NCI-H2196 treated with DMSO at 0.1 percent for 48 hours (cell line): ENCODE data around the gene SCUBE1.
A peak's percentile ranks its signal among the peaks of the same experiment; 100 is the strongest.

Experiments
- DNase-seq: peaks from one replicate; lab custom pipeline; 2025; ENCODE audit not compliant: unreplicated experiment; lab: John Stamatoyannopoulos, UW

The SCUBE1 gene

GRCh38 chr22:43329061-43329460 lies 14.1 kb downstream of the SCUBE1 start:
- DNase-seq = no peak

- DNase-seq = no peak
These were observed 16.1 kb downstream of the SCUBE1 start for GRCh38 chr22:43327157-43327438.

- DNase-seq = no peak
These were observed 16.6 kb downstream of the SCUBE1 start for GRCh38 chr22:43326331-43327156.

- no peak for DNase-seq
These were observed 18.0 kb downstream of the SCUBE1 start for GRCh38 chr22:43325176-43325575.

GRCh38 chr22:43320943-43321900 lies 21.9 kb downstream of the SCUBE1 start:
- DNase-seq = no peak

GRCh38 chr22:43319661-43320486 lies 23.3 kb downstream of the SCUBE1 start:
- DNase-seq = no peak

- DNase-seq = no peak
These were observed 25.9 kb downstream of the SCUBE1 start for GRCh38 chr22:43317239-43317638.

GRCh38 chr22:43315687-43316217 lies 27.4 kb downstream of the SCUBE1 start:
- no peak for DNase-seq

GRCh38 chr22:43314611-43315010 lies 28.6 kb downstream of the SCUBE1 start:
- DNase-seq = no peak

GRCh38 chr22:43313890-43314474 lies 29.2 kb downstream of the SCUBE1 start:
- DNase-seq = no peak

- DNase-seq = no peak
These were observed 29.8 kb downstream of the SCUBE1 start for GRCh38 chr22:43313244-43313889.

GRCh38 chr22:43312608-43313007 lies 30.6 kb downstream of the SCUBE1 start:
- no peak for DNase-seq

- DNase-seq = no peak
These were observed 32.4 kb downstream of the SCUBE1 start for GRCh38 chr22:43310798-43311197.

- DNase-seq = no peak
These were observed 32.9 kb downstream of the SCUBE1 start for GRCh38 chr22:43310311-43310710.

GRCh38 chr22:43308836-43309235 lies 34.3 kb downstream of the SCUBE1 start:
- no peak for DNase-seq

GRCh38 chr22:43308060-43308830 lies 34.9 kb downstream of the SCUBE1 start:
- peak; percentile 30 for DNase-seq

GRCh38 chr22:43305806-43306205 lies 37.4 kb downstream of the SCUBE1 start:
- no peak for DNase-seq

- no peak for DNase-seq
These were observed 38.2 kb downstream of the SCUBE1 start for GRCh38 chr22:43304831-43305590.

- DNase-seq = no peak
These were observed 39.4 kb downstream of the SCUBE1 start for GRCh38 chr22:43303751-43304150.
